Subcutaneous abdominal adipose tissue (tissue), 5 donors: ENCODE data around the gene TCERG1L.
"Not testable (repeated sequence)": the region's sequence is repeated elsewhere in the genome, so short reads cannot be mapped to it uniquely, and the experiment has no call there.

Source experiments
- H3K27ac ChIP-seq: one replicate; pipeline ENCODE4 v1.7.0; 2013; ENCODE audit warnings: low read depth, mild to moderate bottlenecking, inconsistent platforms, low read length, moderate library complexity
- H3K27me3 ChIP-seq, 5 donors: one replicate each; pipeline ENCODE4 v1.7.0; 2013; ENCODE audit warnings: low read length in 5 of 5, inconsistent platforms in 1 of 5; ENCODE audit not compliant: control insufficient read depth in 5 of 5, insufficient read depth in 4 of 5
- H3K36me3 ChIP-seq, 5 donors: one replicate each; pipeline ENCODE4 v1.7.0; 2013; ENCODE audit warnings: low read length in 5 of 5; ENCODE audit not compliant: control insufficient read depth in 5 of 5, insufficient read depth in 5 of 5
- H3K4me1 ChIP-seq, 5 donors: one replicate each; pipeline ENCODE4 v1.7.0; 2013; ENCODE audit warnings: low read length in 5 of 5, mild to moderate bottlenecking in 3 of 5, moderate library complexity in 1 of 5; ENCODE audit not compliant: control insufficient read depth in 5 of 5, insufficient read depth in 5 of 5
- H3K4me3 ChIP-seq, 5 donors: one replicate each; pipeline ENCODE4 v1.7.0; 2013; ENCODE audit warnings: low read length in 5 of 5, low read depth in 1 of 5
- H3K9ac ChIP-seq, 5 donors: one replicate each; pipeline ENCODE4 v1.7.0; 2013; ENCODE audit warnings: low read length in 5 of 5, mild to moderate bottlenecking in 4 of 5, moderate library complexity in 3 of 5
- H3K9me3 ChIP-seq, 5 donors: one replicate each; pipeline ENCODE4 v1.7.0; 2013; ENCODE audit warnings: low read length in 5 of 5; ENCODE audit not compliant: control insufficient read depth in 5 of 5
- donor health status: healthy.
- donor health status: healthy.
- donor health status: healthy.
- donor health status: healthy.
- donor health status: healthy.

The TCERG1L gene

GRCh38 chr10:131183546-131184045 lies 127.9 kb downstream of the TCERG1L start:
- Histone ChIP-seq H3K27me3 (peaks cover 4 to 22% (median 8%) of the 10 kb centered on the region in 5 donors), H3K9ac (no peak overlapping the region), H3K4me1 (no peaks in the 10 kb centered on the region), H3K9me3 (peaks cover 0 to 3% (median 0%) of the 10 kb centered on the region in 5 donors), H3K36me3 (no peaks in the 10 kb centered on the region), H3K27ac (no peak overlapping the region), H3K4me3 (no peak overlapping the region)

GRCh38 chr10:131181456-131181855 lies 130.1 kb downstream of the TCERG1L start:
- peaks cover 0 to 10% (median 0%) of the 10 kb centered on the region in 5 donors for H3K9me3 ChIP-seq
- H3K9ac ChIP-seq, result no peak overlapping the region
- no peak overlapping the region for H3K27ac ChIP-seq
- H3K36me3 ChIP-seq, result no peaks in the 10 kb centered on the region
- no peak overlapping the region for H3K4me3 ChIP-seq
- peaks cover 0 to 9% (median 6%) of the 10 kb centered on the region in 5 donors for H3K4me1 ChIP-seq
- H3K27me3 ChIP-seq, result peaks cover 4 to 24% (median 12%) of the 10 kb centered on the region in 5 donors

GRCh38 chr10:131180740-131181415 lies 130.6 kb downstream of the TCERG1L start:
- no peak overlapping the region for H3K4me3 ChIP-seq
- H3K9ac ChIP-seq, result no peak overlapping the region
- peaks cover 0 to 9% (median 6%) of the 10 kb centered on the region in 5 donors for H3K4me1 ChIP-seq
- peaks cover 0 to 13% (median 0%) of the 10 kb centered on the region in 5 donors for H3K9me3 ChIP-seq
- no peaks in the 10 kb centered on the region for H3K36me3 ChIP-seq
- no peak overlapping the region for H3K27ac ChIP-seq
- H3K27me3 ChIP-seq, result peaks cover 4 to 24% (median 12%) of the 10 kb centered on the region in 5 donors

GRCh38 chr10:131180086-131180485 lies 131.4 kb downstream of the TCERG1L start:
- Histone ChIP-seq H3K4me3 (no peak overlapping the region), H3K36me3 (no peaks in the 10 kb centered on the region), H3K4me1 (peaks cover 0 to 9% (median 6%) of the 10 kb centered on the region in 5 donors), H3K9ac (no peak overlapping the region), H3K27me3 (peaks cover 4 to 24% (median 12%) of the 10 kb centered on the region in 5 donors), H3K9me3 (peaks cover 0 to 13% (median 0%) of the 10 kb centered on the region in 5 donors), H3K27ac (no peak overlapping the region)

GRCh38 chr10:131179361-131179760 lies 132.2 kb downstream of the TCERG1L start:
- Histone ChIP-seq H3K4me3 (no peak overlapping the region), H3K36me3 (no peaks in the 10 kb centered on the region), H3K27ac (no peak overlapping the region), H3K9me3 (peaks cover 0 to 10% (median 0%) of the 10 kb centered on the region in 5 donors), H3K9ac (no peak overlapping the region), H3K4me1 (peaks cover 0 to 9% (median 6%) of the 10 kb centered on the region in 5 donors), H3K27me3 (peaks cover 4 to 22% (median 12%) of the 10 kb centered on the region in 5 donors)

GRCh38 chr10:131178521-131179331 lies 132.8 kb downstream of the TCERG1L start:
- H3K36me3 ChIP-seq, result no peaks in the 10 kb centered on the region
- H3K27ac ChIP-seq, result no peak overlapping the region
- H3K9ac ChIP-seq, result no peak overlapping the region
- no peak overlapping the region for H3K4me3 ChIP-seq
- H3K27me3 ChIP-seq, result peaks cover 4 to 22% (median 13%) of the 10 kb centered on the region in 5 donors
- H3K4me1 ChIP-seq, result peaks cover 0 to 9% (median 6%) of the 10 kb centered on the region in 5 donors
- peaks cover 0 to 10% (median 0%) of the 10 kb centered on the region in 5 donors for H3K9me3 ChIP-seq

- H3K9me3 ChIP-seq, result peaks cover 0 to 10% (median 0%) of the 10 kb centered on the region in 5 donors
- H3K4me1 ChIP-seq, result peaks cover 0 to 9% (median 6%) of the 10 kb centered on the region in 5 donors
- H3K36me3 ChIP-seq, result no peaks in the 10 kb centered on the region
- peaks cover 4 to 24% (median 13%) of the 10 kb centered on the region in 5 donors for H3K27me3 ChIP-seq
- H3K4me3 ChIP-seq, result no peak overlapping the region
- no peak overlapping the region for H3K27ac ChIP-seq
- no peak overlapping the region for H3K9ac ChIP-seq
Measured at GRCh38 chr10:131177431-131178327, 133.8 kb downstream of the TCERG1L start.

- peaks cover 0 to 10% (median 0%) of the 10 kb centered on the region in 5 donors for H3K9me3 ChIP-seq
- no peaks in the 10 kb centered on the region for H3K36me3 ChIP-seq
- H3K27ac ChIP-seq, result no peak overlapping the region
- no peak overlapping the region for H3K4me3 ChIP-seq
- peaks cover 4 to 24% (median 13%) of the 10 kb centered on the region in 5 donors for H3K27me3 ChIP-seq
- H3K4me1 ChIP-seq, result peaks cover 1 to 15% (median 6%) of the 10 kb centered on the region in 5 donors
- H3K9ac ChIP-seq, result no peak overlapping the region
Measured at GRCh38 chr10:131176907-131177306, 134.6 kb downstream of the TCERG1L start.

- peaks cover 0 to 10% (median 0%) of the 10 kb centered on the region in 5 donors for H3K9me3 ChIP-seq
- not testable (repeated sequence) for H3K4me3 ChIP-seq, H3K36me3 ChIP-seq, H3K9ac ChIP-seq, H3K27ac ChIP-seq
- H3K4me1 ChIP-seq, result peaks cover 1 to 16% (median 8%) of the 10 kb centered on the region in 5 donors
- peaks cover 4 to 20% (median 10%) of the 10 kb centered on the region in 5 donors for H3K27me3 ChIP-seq
Measured at GRCh38 chr10:131176324-131176723, 135.2 kb downstream of the TCERG1L start.
